ENCODE measurements around the gene PRSS38. TPM values are rescaled to one million over a fixed set of nuclear protein-coding genes. Genes with fewer than 3 reads are reported as not detected.
A peak's percentile ranks its signal among the peaks of the same experiment; 100 is the strongest.

Gene PRSS38
- total and polyA plus RNA-seq, 2 donors (not counting 3 experiments of a cell fraction or from before 2014, with no cell fraction given) = not detected

GRCh38 chr1:227788271-227789083 lies 27.0 kb upstream of the PRSS38 start:
- Histone ChIP-seq H3K36me3 (ENCODE audit: control insufficient read depth in 2 of 2, extremely low read depth in 1 of 2, insufficient read depth in 2 of 2, low read length in 2 of 2) (no peaks in the 10 kb centered on the region), H3K9me1 (replicated peaks; ENCODE audit: control insufficient read depth, extremely low read depth, insufficient read depth, low read length) (no peaks in the 10 kb centered on the region), H3K27ac (ENCODE audit: insufficient read depth, low read depth, low read length) (no peak overlapping the region), H3K4me2 (ENCODE audit: insufficient read depth, low read length) (peak overlapping the region; percentile 34), H3K79me2 (ENCODE audit: control insufficient read depth, insufficient read depth, low read length) (no peaks in the 10 kb centered on the region), H3K9ac (replicated peaks; ENCODE audit: extremely low read depth, insufficient read depth, low read length) (no peak overlapping the region), H3K4me1 (ENCODE audit: control insufficient read depth, extremely low read depth, insufficient read depth, low read length) (peaks cover 9% of the 10 kb centered on the region), H3K4me3 (replicated peaks in 1 of 3; ENCODE audit: insufficient read depth in 1 of 3, low read depth in 1 of 3, low read length in 3 of 3) (peak overlapping the region; percentile 6 to 50 (median 21)), H4K20me1 (replicated peaks; ENCODE audit: control insufficient read depth, extremely low read depth, insufficient read depth, low read length) (no peaks in the 10 kb centered on the region), H3K9me3 (replicated peaks; ENCODE audit: control insufficient read depth, insufficient read depth, low read length) (no peaks in the 10 kb centered on the region), H2AFZ (ENCODE audit: low read depth, low read length) (peak overlapping the region; percentile 45), H3K27me3 (ENCODE audit: control insufficient read depth in 2 of 2, insufficient read depth in 2 of 2, low read length in 2 of 2) (peaks cover 0 to 1% of the 10 kb centered on the region in 2 experiments)
- POLR2A ChIA-PET = interaction anchor here (0.7 kb wide), 1 partner anchor 1049 kb away, joined by 4 read pairs; no protein-coding TSS in a partner anchor
- DNase-seq (ENCODE audit: low read depth, low spot score) (peak; percentile 62), FAIRE-seq (no peak)
- no peak for TF ChIP-seq EZH2 (IDR thresholded peaks at IDR 0.05; ENCODE audit: borderline replicate concordance, low read depth, low read length, severe bottlenecking)
- TF ChIP-seq POLR2AphosphoS5 (IDR thresholded peaks at IDR 0.05; ENCODE audit: insufficient read depth, low read depth, low read length) = no peak
- no peak for TF ChIP-seq MAX (IDR thresholded peaks at IDR 0.05; ENCODE audit: insufficient read depth, insufficient read length)
- TF ChIP-seq POLR2A (IDR thresholded peaks at IDR 0.05; ENCODE audit: low read depth, low read length) = no peak
- dilution Hi-C loops (cut with MboI; ENCODE audit: extremely low pct_ligation_motif_present, low sequenced_read_pairs) = no loop called here
- CTCF ChIA-PET = interaction anchor here (1.2 to 1.5 kb wide), 3 partner anchors 12 to 211 kb away, joined by 4 to 9 read pairs (median 7); no protein-coding TSS in a partner anchor
- no TSS peak for BruUV-seq (replicated peaks)
- intact Hi-C loops (cut with micrococcal nuclease) = loop anchor here (1.0 to 10.0 kb wide), 7 partner anchors 26 to 376 kb away; partner anchors contain the start of genes ARF1, IBA57, JMJD4 and SNAP47
